GM12892 (cell line): ENCODE data around the gene SLC10A4.

ENCODE experiments used
- POLR2A ChIP-seq: IDR thresholded peaks from 2 replicates; pipeline ENCODE4 v1.6.1; 2011; ENCODE audit warnings: low read depth, low read length, control low read depth
- POLR2AphosphoS5 ChIP-seq: IDR thresholded peaks from 2 replicates; pipeline ENCODE4 v1.6.1; 2011; ENCODE audit warnings: low read depth, low read length, control low read depth
- TAF1 ChIP-seq: IDR thresholded peaks from 2 replicates; pipeline ENCODE4 v1.6.1; 2011; ENCODE audit warnings: low read depth, mild to moderate bottlenecking, control low read depth, low read length, borderline replicate concordance

DNA sequence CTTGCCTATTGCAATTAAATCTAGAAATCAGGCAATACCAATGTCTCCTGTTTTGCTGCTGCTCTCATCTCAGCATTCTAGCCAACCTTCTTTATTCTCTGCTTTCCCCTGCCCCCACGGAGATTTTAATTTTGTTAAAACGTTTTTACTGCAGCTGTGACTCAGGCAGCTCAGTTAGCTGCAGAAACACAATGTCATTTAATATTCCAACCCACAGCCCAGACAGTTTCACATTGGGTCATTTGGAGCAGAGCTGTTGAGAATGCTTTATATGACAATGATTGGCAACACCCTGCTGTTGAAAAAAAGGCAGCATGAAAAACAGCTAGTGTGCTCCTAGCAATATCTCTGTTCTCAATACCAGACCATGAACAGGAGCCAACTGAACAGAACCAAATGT lies 12.6 kb upstream of the SLC10A4 start:
- TF ChIP-seq POLR2AphosphoS5 (no peak), POLR2A (no peak), TAF1 (no peak)
